Activated CD8-positive, alpha-beta memory T cell treated with anti-CD3 and anti-CD28 coated beads, Interleukin-2, amount 50 U/mL, for 4 hours (primary cell): ENCODE results near the gene PAK2.
A peak's percentile ranks its signal among the peaks of the same experiment; 100 is the strongest.
"Not testable (repeated sequence)": the region's sequence is repeated elsewhere in the genome, so short reads cannot be mapped to it uniquely, and the experiment has no call there.

Experiments
- DNase-seq: peaks from one replicate; pipeline ENCODE4 v3.0.0-alpha.2; 2020

The PAK2 gene

DNA sequence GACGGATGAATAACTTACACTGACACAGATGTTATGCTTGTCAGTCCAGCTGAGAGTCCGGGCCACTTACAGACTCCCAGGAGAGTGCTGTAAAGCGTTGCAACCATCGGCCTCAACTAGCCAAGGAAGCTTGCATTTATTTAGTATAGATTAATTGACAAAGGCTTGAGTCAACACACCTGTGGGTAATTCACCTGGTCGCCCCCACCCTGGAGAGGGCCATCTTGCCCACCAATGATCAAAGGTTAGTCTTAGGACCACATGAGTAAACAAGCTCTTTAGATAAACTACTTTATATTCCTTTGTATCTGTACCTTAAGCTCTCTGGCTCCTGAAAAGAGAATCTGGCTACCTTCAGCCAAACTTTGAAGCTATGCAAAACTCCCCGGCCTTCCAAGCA, 51.0 kb downstream of the PAK2 start:
- DNase-seq: no peak

DNA sequence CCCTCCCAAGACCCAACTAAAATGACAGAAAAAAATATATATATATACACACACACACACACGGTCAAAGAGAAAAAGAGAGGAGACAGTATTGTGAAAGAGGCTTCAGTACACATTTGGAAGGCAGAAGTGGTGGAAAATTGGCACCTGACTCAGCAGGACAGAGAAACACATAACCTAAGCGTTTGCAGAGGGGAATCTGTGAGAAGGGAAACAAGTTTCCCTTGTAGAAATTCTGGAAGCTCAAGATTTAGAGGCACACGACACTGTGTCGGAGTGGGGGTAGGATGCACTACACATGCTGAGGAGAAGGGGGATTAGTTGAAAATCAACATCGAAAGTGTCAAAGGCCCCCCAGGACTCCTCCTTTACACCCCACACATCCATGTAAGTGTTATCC, 53.1 kb downstream of the PAK2 start:
- no peak for DNase-seq

DNA sequence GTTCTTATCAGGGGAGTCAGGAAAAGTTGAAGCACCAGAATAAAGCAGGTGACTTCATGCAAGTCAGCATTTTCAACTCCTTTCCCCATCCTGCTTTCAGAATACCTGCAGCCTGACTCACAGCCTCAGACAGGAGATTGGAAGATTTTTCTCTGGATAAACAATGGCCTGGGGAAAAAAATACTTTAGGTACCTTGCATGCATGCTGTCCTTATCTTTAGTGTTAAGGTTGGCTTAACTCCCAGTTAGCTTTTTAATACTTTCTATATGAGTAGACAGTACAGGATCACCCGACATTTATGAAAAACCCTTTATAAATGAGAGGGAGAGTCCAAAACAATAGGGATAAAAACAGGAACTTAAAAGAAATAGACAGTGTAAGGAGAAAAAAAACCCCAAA, 53.6 kb downstream of the PAK2 start:
- no peak for DNase-seq

DNA sequence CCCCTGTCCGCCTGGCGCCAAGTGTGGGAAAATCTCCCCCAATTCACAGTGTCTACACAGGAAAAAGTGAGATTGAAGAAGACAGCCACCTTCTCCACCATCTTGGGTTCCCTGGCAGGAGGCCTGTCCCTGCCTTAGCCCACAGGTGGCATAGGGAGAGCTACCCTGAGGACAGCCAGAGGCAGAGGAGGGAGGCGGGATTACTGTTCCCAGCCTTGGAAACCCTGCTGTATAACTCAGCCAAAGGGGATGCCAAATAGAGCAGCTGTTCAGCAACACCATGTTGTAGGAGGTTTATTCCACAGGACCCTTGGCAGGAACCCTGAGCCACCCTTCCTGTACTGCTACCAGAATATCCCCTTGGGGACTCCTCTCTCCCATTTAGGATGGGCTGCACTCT, 54.8 kb downstream of the PAK2 start:
- no peak for DNase-seq

DNA sequence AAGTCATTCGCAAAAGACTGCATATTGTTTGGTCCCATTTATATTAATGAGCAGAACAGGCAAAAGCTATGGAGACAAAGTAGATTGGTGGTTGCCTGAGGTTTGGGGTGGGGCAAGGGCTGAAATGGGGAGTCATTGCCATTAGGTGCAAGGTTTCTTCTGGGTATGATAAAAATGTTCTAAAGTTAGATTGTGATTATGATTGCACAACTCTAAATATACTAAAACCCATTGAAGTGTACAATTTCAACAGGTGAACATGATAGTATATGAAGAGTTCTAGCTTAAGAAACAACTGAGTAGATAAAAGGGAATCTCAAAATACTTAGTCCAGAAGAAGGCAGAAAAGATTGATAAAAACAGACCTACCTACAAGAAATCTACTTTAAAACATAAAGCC, 56.7 kb downstream of the PAK2 start:
- DNase-seq: no peak

DNA sequence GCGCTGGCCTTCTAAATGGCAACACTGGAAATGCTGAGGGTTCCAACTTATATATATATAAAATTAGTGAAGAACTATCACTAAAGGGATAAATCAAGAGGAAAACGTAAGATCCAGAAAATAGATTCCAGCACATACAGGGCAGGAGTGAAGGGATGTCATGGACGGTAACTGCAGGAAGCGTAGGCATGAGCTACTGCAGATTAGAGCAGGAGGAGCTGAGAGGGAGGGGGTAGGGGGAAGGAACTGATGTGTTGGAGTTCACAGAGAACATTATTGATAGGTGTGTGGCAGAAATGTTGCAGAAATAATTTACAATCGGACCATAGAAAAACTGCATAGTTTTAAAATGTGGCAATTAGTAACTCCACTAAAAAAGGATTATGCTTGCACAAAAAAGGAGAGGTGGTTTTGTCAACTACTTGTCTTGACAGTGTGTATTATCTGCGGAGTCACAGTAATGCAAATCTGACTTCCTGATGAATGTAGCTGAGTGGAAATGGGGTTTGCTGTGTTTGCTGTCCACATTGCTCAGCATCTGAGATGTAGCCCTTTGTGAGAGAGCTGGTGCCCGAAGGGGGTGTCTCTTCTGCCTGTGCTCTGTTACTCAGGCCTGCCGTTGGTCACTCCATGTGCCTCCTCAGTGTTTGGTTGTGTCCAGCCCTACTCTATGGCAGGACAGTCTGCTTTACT, 61.2 kb downstream of the PAK2 start:
- no peak for DNase-seq

DNA sequence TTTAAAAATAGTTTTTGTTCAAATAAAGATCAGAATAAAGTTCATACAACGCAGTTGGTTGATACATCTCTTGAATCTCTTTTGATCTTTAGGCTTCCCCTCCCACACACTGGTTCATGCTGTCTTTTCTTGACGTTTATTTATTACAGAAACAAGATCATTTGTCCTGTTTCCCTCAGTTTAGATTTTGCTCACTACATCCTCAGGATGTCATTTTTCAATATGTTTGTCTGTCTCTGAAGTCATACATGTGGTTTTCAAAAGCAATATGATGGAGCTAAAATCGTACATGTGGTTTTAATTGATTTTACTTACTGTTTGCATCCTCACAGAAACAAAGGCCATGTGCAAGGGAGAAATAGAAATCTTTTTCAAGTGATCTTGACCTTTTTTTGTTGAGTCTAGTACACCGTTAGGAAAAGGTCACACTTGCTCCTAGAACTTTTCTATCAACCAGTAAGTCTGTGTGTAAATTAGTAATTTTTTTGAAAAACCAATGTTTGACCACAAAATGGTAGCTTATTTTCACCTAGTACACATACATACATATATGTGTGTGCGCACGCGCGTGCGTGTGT, 64.3 kb downstream of the PAK2 start:
- no peak for DNase-seq

DNA sequence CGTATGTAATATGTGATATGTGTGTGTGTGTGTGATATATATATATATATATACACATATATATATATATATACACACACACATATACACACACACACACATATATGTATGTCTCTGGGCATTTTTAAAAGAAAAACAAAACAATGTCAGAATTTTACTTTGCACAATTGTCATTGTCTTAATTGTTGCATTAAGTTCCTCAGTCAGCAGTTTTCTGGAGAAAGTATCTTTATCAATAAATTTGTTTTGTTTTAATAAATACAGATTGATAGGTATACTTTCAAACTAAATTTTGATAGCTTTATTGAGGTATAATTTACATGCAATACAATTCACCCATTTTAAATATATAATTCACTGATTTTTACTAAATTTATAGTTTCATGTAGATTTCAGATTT, 65.1 kb downstream of the PAK2 start:
- no peak for DNase-seq

DNA sequence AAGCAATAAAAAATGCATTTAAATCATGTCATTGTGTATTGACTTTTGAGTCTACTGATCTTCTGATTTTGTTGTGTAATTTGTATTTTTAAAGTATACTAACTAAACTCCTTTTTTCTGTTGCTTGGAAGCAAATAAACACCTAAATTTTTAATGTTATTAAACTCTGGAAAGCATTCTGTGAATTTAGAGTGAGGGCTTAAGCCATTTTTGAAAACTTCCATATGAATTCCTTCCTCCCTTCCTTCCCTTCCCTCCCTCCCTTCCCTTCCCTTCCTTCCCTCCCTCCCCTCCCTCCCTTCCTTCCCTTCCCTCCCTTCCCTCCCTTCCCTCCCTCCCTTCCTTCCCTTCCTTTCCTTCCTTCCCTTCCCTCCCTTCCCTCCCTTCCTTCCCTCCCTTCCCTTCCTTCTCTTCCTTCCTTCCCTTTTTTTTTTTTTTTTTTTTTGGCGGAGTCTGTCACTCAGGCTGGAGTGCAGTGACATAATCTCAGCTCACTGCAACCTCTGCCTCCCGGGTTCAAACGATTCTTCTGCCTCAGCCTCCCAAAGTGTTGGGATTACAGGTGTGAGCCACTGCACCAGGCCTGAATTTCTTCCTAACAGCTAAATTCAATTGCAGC, 71.4 kb downstream of the PAK2 start:
- DNase-seq: no peak

DNA sequence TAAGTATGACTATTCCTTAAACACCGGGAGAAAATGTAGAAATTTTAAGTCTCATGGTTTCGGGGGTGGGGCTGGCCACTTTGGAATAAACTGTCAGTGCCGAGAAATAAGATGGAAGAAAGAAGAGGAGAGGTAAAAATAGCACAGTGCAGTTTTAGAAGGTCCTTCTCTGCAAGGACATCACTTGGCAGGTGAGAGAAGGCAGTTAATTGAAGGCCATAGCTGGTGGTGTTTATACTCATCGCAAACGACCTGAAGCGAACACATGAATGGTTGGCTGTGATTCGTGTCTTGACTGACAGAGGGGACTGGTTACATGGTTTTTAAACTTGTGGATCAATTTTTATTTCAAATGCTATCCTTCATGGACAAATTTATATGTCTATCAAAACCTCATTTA, 73.2 kb downstream of the PAK2 start:
- no peak for DNase-seq

DNA sequence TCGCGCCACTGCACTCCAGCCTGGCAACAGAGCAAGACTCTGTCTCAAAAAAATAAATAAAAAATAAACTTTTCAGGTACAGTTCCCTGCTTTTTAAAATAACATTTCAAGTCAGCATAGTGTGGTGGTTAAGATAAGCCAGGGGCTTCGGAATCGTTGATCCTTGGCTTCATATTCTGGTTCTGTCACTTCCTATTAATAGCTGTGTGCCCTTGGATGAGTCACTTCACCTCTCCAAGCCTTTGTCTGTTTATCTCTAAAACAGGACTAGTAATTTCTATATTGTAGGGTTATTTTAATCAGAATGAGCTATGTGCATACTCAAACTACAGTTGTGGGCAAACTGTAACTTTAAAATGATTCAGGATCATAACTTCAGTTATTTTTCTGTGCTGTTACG, 74.2 kb downstream of the PAK2 start:
- DNase-seq: no peak

DNA sequence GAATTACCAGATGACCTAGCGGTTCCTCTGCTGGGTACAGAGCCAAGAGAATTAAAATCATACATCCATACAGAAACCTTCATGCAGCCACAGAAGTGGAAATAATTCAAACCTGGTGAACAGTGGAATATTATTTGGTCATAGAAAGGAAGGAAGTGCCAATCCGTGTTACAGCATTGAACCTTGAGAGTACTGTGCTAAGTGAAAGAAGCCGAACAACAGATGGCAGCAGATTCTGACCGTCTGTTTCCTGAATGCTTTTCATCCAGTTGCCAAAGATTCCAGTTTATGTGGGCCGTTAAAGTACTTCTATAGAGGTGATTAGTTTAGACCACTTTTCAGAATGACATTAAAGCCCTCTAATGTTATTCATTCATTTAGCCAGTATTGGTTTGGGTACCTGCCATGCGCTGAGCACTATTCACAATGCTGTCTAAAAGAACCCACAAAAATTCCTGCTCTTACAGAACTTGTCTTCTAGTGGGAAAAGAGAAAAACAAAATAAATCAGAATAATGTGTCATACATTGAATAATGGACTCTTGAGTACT, 82.2 kb downstream of the PAK2 start:
- DNase-seq: no peak

DNA sequence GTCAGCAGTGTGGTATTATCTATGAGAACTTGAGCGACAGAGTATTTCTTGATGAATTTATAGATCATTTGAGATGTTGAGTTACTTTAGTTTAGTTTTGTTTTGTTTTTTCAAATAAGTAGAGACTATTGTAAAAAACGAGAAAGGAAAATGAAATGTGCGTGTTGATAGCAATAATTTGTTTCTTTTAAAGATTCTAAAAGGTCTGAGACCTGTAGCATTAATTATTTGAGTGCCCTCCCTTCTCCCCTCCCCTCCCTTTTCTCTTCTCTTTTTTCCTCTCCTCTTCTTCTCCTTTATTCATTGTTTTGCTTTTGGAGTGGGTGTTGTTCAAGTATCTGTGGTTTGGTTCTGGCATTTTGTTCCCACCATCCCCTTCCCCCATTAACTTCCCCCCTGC, 90.0 kb downstream of the PAK2 start:
- DNase-seq: not testable (repeated sequence)

DNA sequence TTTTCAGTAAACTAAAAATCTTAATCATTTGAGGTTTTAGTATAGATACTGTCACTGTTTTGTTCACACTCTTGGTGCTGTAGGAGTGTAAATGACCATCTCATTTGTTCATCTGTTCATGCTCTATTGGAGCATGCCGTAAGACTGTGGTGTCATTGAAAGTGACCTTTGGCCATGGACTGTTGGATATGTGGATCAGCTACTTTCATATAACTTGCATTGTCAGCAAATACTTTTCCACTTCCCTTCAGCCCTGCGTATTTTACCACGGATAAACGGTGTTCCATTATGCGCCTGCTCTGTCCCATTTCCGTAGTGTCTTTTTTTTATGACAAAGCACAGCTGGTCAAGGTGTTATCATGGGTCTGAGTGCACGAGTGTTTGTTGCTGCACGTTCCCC, 95.4 kb downstream of the PAK2 start:
- no peak for DNase-seq

DNA sequence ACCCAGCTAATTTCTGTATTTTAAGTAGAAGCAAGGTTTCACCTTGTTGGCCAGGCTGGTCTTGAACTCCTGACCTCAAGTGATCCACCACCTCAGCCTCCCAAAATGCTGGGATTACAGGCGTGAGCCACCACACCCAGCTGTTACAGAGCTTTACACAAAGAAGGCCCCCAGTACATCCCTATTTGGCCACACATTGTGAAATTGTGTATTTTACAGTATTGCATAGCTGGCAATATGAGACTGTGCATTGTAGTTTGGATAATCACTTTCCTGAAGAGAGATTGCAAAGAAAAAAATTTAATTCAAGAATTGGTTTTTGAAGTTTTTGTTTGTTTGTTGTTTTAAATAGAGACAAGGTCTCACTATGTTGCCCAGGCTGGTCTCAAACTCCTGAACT, 97.0 kb downstream of the PAK2 start:
- not testable (repeated sequence) for DNase-seq

DNA sequence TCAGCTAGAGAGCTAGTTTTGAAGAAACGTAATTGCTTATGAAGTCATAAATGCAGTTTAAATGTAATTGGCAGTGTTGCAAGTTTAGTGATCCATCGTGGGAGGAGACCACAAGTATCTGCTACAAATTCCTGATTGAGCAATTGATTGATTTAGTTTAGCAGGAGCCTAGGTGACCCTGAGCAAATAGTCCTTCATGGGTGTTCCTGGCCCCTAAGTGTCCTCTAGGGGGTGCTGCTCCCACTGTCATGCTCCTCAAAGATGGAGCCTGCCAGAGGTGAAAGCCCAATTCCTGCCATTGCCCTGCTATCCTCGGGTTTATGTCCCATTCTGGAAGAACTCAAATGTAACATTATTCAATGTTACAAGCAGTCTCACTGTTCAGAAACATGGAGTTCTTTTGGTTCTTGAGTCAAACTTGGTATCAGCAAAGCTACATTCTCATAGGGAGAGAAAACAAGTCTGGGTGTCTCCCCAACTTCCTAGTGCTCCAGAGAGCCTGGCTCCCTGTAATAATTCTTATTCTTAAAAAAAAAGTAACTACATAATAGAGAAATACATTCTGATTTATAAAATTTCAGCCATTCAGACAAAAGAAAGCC, 98.3 kb downstream of the PAK2 start:
- DNase-seq: peak; percentile 71

DNA sequence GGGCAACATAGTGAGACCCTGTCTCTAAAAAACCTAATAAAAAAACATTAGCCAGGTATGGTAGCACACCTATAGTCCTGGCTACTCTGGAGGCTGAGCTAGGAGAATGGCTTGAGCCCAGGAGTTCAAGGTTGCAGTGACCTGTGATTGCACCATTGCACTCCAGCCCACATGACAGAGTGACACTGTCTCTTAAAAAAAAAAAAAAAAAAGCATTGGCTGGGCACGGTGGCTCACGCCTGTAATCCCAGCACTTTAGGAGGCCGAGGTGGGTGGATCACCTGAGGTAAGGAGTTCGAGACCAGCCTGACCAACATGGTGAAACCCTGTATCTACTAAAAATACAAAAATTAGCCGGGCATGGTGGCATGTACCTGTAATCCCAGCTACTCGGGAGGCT, 99.7 kb downstream of the PAK2 start:
- not testable (repeated sequence) for DNase-seq

DNA sequence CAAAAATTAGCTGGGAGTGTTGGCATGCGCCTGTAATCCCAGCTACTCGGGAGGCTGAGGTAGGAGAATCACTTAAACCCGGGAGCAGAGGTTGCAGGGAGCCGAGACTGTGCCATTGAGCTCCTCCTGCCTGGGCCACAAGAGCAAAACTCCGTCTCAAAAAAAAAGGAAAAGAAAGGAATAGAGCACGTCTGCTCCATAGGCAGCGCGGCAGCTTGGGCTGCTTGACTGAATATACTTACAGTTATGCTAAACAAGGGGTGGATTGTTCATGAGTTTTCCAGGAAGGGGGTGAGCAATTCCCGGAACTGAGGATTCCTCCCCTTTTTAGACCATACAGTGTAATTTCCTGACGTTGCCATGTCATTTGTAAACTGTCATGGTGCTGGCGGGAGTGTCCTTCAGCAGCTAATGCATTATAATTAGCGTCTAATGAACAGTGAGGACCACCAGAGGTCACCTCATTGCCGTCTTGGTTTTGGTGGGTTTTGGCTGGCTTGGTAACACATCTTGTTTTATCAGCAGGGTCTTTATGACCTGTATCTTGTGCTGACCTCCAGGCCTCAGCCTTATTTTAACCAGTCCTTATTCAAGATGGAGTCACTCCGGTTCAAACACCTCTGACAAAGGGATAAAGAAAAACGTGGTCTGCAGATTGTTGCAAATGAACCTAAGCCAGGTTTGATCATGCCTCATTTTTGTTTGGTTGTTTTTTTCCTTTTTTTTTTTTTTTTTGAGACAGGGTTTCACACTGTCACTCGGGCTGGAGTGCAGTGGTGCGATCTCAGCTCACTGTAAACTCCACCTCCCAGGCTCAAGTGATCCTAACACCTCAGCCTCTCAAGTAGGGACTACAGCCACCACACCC, 103.1 kb downstream of the PAK2 start:
- no peak for DNase-seq

DNA sequence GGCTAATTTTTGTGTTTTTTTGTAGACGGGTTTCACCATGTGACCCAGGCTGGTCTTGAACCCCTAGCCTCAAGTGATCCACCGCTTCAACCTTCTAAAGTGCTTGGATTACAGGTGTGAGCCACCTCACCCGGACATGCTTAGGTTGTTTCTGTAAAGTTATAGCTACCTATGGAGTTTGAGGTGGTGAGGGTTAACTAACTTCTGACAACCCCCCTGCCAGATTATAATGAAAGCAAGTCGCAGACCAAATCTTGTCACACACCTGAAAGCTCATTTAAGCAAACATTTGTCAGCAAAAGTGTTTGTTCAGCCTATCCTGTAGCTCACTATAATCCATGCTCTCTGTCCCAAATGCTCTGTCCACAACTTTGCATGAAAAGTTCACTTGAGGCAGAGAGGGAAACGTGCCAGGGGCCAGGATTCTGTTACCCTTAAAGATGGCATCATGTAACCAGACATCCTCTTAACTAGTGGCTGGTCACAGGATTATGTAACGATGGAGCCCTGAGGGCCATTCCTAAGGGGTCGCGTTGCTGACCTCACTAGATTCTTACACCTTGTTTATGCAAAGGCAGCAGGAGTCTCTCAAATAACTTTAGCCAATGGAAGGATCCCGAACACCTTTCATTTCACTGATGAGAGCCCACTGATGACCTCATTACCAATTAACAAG, 103.9 kb downstream of the PAK2 start:
- no peak for DNase-seq

DNA sequence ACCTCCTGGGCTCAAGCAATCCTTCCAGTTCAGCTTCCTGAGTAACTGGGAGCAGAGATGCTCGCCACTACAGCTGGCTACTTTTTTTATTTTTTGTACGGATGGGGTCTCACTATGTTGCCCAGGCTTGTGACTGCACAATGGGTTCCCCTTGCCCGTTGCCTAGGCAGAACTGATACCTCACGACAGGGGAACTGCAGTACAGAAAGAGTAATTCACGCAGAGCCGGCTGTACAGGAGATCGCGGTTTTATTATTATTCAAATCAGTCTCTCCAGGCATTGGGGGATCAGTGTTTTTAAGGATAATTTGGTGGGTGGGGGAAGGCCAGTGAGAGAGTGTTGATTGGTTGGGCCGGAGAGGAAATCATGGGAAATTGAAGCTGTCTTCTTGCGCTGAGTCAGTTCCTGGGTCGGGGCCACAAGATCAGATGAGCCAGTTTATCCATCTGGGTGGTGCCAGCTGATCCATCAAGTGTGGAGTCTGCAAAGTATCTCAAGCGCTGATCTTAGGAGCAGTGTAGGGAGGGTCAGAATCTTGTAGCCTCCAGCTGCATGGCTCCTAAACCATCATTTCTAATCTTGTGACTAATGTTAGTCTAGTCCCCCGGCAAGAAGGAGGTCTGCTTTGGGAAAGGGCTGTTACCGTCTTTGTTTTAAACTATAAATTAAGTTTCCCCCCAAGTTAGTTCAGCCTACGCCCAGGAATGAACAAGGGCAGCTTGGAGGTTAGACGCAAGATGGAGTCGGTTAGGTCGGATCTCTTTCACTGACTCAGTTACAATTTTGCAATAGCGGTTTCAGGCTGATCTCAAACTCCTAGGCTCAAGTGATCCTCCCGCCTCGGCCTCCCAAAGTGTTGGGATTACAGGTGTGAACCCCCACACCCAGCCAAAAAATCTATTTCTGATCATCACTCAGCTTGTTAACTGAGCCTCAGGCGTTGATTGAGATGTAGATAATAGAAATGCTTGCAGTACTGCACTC, 104.9 kb downstream of the PAK2 start:
- DNase-seq: not testable (repeated sequence)

DNA sequence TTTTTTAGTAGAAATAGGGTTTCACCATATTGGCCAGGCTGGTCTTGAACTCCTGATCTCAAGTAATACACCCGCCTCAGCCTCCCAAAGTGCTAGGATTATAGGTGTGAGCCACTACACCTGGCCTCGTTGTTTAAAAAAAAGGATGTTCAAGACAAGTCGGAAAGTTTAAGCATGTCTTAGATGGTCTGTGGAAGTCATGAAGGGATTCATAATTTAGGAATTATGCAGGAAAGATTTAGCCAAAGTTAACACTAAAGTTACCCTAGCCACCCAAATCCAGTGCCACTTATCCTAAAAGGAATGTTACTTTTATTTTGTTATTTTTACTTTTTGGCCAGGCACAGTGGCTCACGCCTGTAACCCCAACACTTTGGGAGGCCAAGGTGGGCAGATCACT, 108.7 kb downstream of the PAK2 start:
- not testable (repeated sequence) for DNase-seq
